HepG2 (cell line): Measurements from ENCODE around the gene SPRY1.

Experiments
- ARNT2 ChIP-seq: sonication (generic); formaldehyde crosslinking; IDR thresholded peaks from 2 replicates; pipeline ENCODE4 v1.8.0; 2022; ENCODE audit warnings: mild to moderate bottlenecking, low read depth, missing genetic modification reagents, moderate library complexity
- CENPX ChIP-seq: sonication (generic); formaldehyde crosslinking; IDR thresholded peaks from 2 replicates; pipeline ENCODE4 v1.9.0; 2021; ENCODE audit warnings: mild to moderate bottlenecking, missing genetic modification reagents, moderate library complexity
- GTF2F1 ChIP-seq: fragments of 150-350 bp; IDR thresholded peaks from 2 replicates; pipeline ENCODE4 v1.6.1; 2014; ENCODE audit warnings: low read length
- POLR2A ChIP-seq, 2 experiments: IDR thresholded peaks; 2 replicates each; pipeline ENCODE4 v1.6.1; 2011; ENCODE audit warnings: low read depth in 2 of 2, low read length in 2 of 2, mild to moderate bottlenecking in 1 of 2, moderate library complexity in 1 of 2; ENCODE audit not compliant: insufficient read depth in 1 of 2
- YY1 ChIP-seq: IDR thresholded peaks from 2 replicates; pipeline ENCODE4 v1.6.1; 2011; ENCODE audit warnings: low read length, low read depth, moderate library complexity, mild to moderate bottlenecking; ENCODE audit not compliant: insufficient read depth, insufficient replicate concordance
- TF ChIP-seq, protein P1 (sequence below): sonication (generic); formaldehyde crosslinking; IDR thresholded peaks from 2 replicates; pipeline ENCODE4 v1.4.0; 2020; ENCODE audit warnings: missing genetic modification reagents
- TF ChIP-seq, protein P2 (sequence below), 2 experiments: IDR thresholded peaks; 2 replicates each; pipeline ENCODE4 v1.6.1; 2011 to 2012; ENCODE audit warnings: low read length in 2 of 2, borderline replicate concordance in 1 of 2, low read depth in 1 of 2, mild to moderate bottlenecking in 1 of 2, moderate library complexity in 1 of 2
- TF ChIP-seq, protein P3 (sequence below), 2 experiments: fragments of 450-650 bp in 1 of 2; sonication (generic) in 1 of 2; formaldehyde crosslinking in 1 of 2; IDR thresholded peaks; 2 replicates each; pipeline versions ENCODE4 v1.6.1 to v1.8.0; 2016 to 2022; ENCODE audit warnings: antibody characterized with exemption in 1 of 2, mild to moderate bottlenecking in 1 of 2, missing genetic modification reagents in 1 of 2

DNA sequence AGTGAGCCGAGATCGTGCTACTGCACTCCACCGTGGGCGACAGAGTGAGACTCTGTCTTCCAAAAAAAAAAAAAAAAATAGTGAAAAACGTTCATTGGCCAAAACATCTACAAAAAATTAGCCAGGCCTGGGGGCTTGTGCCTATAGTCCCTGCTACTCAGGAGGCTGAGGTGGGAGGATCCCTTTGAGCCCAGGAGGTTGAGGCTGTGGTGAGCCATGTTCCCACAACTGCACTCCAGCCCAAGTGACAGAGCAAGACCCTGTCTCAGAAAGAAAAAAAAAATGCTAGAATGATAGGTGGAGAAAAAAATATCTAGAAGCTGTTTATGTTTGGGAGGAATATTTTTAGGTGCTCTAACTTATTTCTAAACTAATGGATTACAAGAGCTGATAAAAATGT lies 14.9 kb downstream of the SPRY1 start:
- TF ChIP-seq, protein P1, sequence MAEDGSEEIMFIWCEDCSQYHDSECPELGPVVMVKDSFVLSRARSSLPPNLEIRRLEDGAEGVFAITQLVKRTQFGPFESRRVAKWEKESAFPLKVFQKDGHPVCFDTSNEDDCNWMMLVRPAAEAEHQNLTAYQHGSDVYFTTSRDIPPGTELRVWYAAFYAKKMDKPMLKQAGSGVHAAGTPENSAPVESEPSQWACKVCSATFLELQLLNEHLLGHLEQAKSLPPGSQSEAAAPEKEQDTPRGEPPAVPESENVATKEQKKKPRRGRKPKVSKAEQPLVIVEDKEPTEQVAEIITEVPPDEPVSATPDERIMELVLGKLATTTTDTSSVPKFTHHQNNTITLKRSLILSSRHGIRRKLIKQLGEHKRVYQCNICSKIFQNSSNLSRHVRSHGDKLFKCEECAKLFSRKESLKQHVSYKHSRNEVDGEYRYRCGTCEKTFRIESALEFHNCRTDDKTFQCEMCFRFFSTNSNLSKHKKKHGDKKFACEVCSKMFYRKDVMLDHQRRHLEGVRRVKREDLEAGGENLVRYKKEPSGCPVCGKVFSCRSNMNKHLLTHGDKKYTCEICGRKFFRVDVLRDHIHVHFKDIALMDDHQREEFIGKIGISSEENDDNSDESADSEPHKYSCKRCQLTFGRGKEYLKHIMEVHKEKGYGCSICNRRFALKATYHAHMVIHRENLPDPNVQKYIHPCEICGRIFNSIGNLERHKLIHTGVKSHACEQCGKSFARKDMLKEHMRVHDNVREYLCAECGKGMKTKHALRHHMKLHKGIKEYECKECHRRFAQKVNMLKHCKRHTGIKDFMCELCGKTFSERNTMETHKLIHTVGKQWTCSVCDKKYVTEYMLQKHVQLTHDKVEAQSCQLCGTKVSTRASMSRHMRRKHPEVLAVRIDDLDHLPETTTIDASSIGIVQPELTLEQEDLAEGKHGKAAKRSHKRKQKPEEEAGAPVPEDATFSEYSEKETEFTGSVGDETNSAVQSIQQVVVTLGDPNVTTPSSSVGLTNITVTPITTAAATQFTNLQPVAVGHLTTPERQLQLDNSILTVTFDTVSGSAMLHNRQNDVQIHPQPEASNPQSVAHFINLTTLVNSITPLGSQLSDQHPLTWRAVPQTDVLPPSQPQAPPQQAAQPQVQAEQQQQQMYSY (CRISPR knock-in tag): no peak
- TF ChIP-seq, protein P2, sequence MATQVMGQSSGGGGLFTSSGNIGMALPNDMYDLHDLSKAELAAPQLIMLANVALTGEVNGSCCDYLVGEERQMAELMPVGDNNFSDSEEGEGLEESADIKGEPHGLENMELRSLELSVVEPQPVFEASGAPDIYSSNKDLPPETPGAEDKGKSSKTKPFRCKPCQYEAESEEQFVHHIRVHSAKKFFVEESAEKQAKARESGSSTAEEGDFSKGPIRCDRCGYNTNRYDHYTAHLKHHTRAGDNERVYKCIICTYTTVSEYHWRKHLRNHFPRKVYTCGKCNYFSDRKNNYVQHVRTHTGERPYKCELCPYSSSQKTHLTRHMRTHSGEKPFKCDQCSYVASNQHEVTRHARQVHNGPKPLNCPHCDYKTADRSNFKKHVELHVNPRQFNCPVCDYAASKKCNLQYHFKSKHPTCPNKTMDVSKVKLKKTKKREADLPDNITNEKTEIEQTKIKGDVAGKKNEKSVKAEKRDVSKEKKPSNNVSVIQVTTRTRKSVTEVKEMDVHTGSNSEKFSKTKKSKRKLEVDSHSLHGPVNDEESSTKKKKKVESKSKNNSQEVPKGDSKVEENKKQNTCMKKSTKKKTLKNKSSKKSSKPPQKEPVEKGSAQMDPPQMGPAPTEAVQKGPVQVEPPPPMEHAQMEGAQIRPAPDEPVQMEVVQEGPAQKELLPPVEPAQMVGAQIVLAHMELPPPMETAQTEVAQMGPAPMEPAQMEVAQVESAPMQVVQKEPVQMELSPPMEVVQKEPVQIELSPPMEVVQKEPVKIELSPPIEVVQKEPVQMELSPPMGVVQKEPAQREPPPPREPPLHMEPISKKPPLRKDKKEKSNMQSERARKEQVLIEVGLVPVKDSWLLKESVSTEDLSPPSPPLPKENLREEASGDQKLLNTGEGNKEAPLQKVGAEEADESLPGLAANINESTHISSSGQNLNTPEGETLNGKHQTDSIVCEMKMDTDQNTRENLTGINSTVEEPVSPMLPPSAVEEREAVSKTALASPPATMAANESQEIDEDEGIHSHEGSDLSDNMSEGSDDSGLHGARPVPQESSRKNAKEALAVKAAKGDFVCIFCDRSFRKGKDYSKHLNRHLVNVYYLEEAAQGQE (IDR thresholded peaks at IDR 0.05; ENCODE audit: borderline replicate concordance in 1 of 2, low read depth in 1 of 2, low read length in 2 of 2): no peak
- no peak for TF ChIP-seq ARNT2 (CRISPR knock-in tag)
- no peak for TF ChIP-seq YY1
- no peak for TF ChIP-seq GTF2F1
- TF ChIP-seq, protein P3, sequence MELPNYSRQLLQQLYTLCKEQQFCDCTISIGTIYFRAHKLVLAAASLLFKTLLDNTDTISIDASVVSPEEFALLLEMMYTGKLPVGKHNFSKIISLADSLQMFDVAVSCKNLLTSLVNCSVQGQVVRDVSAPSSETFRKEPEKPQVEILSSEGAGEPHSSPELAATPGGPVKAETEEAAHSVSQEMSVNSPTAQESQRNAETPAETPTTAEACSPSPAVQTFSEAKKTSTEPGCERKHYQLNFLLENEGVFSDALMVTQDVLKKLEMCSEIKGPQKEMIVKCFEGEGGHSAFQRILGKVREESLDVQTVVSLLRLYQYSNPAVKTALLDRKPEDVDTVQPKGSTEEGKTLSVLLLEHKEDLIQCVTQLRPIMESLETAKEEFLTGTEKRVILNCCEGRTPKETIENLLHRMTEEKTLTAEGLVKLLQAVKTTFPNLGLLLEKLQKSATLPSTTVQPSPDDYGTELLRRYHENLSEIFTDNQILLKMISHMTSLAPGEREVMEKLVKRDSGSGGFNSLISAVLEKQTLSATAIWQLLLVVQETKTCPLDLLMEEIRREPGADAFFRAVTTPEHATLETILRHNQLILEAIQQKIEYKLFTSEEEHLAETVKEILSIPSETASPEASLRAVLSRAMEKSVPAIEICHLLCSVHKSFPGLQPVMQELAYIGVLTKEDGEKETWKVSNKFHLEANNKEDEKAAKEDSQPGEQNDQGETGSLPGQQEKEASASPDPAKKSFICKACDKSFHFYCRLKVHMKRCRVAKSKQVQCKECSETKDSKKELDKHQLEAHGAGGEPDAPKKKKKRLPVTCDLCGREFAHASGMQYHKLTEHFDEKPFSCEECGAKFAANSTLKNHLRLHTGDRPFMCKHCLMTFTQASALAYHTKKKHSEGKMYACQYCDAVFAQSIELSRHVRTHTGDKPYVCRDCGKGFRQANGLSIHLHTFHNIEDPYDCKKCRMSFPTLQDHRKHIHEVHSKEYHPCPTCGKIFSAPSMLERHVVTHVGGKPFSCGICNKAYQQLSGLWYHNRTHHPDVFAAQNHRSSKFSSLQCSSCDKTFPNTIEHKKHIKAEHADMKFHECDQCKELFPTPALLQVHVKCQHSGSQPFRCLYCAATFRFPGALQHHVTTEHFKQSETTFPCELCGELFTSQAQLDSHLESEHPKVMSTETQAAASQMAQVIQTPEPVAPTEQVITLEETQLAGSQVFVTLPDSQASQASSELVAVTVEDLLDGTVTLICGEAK (IDR thresholded peaks at IDR 0.05): no peak
- TF ChIP-seq, protein P3 (CRISPR knock-in tag; IDR thresholded peaks at IDR 0.05): no peak
- no peak for TF ChIP-seq POLR2A (IDR thresholded peaks at IDR 0.05; ENCODE audit: insufficient read depth in 1 of 2, low read depth in 2 of 2, low read length in 2 of 2)
- no peak for TF ChIP-seq CENPX (CRISPR knock-in tag)
